GM23338 (cell line): ENCODE measurements around the gene KRT31. TPM values are rescaled to one million over a fixed set of nuclear protein-coding genes. Genes with fewer than 3 reads are reported as not detected.

Source experiments
- CREB1 ChIP-seq: fragments of 250-450 bp; sonication (Bioruptor Pico); IDR thresholded peaks from 2 replicates; pipeline ENCODE4 v1.5.0; 2020; ENCODE audit warnings: low read depth, mild to moderate bottlenecking, moderate library complexity
- CTCF ChIP-seq, 2 experiments: fragments of 200-600 bp in 1 of 2; sonication (generic) in 1 of 2; conservative IDR thresholded peaks; 2 replicates each; pipeline versions ENCODE4 v1.5.1 to v1.6.1; 2016 to 2017; ENCODE audit warnings: antibody characterized with exemption in 2 of 2, low read depth in 2 of 2, mild to moderate bottlenecking in 2 of 2, moderate library complexity in 1 of 2
- ETS1 ChIP-seq: IDR thresholded peaks from 2 replicates; pipeline ENCODE4 v1.6.1; 2016; ENCODE audit warnings: antibody characterized with exemption
- EZH2 ChIP-seq: fragments of 200-600 bp; sonication (generic); IDR thresholded peaks from one replicate; pipeline ENCODE4 v1.8.0; 2017; ENCODE audit warnings: antibody characterized with exemption, mild to moderate bottlenecking, low read depth; ENCODE audit not compliant: unreplicated experiment
- JUNB ChIP-seq: IDR thresholded peaks from one replicate; pipeline ENCODE4 v1.6.1; 2016; ENCODE audit warnings: antibody characterized with exemption; ENCODE audit not compliant: unreplicated experiment
- NANOG ChIP-seq: IDR thresholded peaks from 2 replicates; pipeline ENCODE4 v1.6.1; 2016; ENCODE audit warnings: antibody characterized with exemption, borderline replicate concordance
- ZNF114 ChIP-seq: fragments of 250-450 bp; sonication (Bioruptor Pico); IDR thresholded peaks from 2 replicates; pipeline ENCODE4 v1.5.0; 2020; ENCODE audit warnings: mild to moderate bottlenecking, moderate library complexity
- ZNF462 ChIP-seq: fragments of 250-450 bp; sonication (Bioruptor Pico); IDR thresholded peaks from 2 replicates; pipeline ENCODE4 v1.5.0; 2020; ENCODE audit warnings: mild to moderate bottlenecking, moderate library complexity
- polyA plus RNA-seq: library from polyadenylated mRNA; unstranded; fragments of >200 nt; fragmentation: Nextera tagmentation; extraction: Ambion mirVana; gene quantifications from 2 replicates; pipeline ENCODE4 v1.2.1, GENCODE V29; 2016
- total RNA-seq: library from RNA; depleted of rRNA; stranded (reverse); fragments of >200 nt; shearing (Covaris generic); gene quantifications from 2 replicates; pipeline ENCODE4 v1.2.3, GENCODE V29; 2014

KRT31 gene
- total and polyA plus RNA-seq, 2 experiments from 2014 or later = not detected

GRCh38 chr17:41437254-41437653 is 39.8 kb upstream of the KRT31 start (continued):
- TF ChIP-seq ZNF462 (CRISPR knock-in tag) (no peak), JUNB (no peak), CTCF (conservative IDR thresholded peaks at IDR 0.05; ENCODE audit: low read depth in 2 of 2) (no peak), ETS1 (no peak), ZNF114 (CRISPR knock-in tag) (no peak), CREB1 (CRISPR knock-in tag) (no peak), EZH2 (no peak), NANOG (no peak)
